Activated CD8-positive, alpha-beta memory T cell treated with anti-CD3 and anti-CD28 coated beads for 36 hours (primary cell): ENCODE data around the gene MAGI2. TPM values are rescaled to one million over a fixed set of nuclear protein-coding genes. Genes with fewer than 3 reads are reported as not detected.
"Not testable (repeated sequence)": the region's sequence is repeated elsewhere in the genome, so short reads cannot be mapped to it uniquely, and the experiment has no call there.

ENCODE experiments used
- CTCF ChIA-PET: fragments of 350-600 bp; sonication (Branson Sonifier 250); formaldehyde crosslinking; loops from one replicate; lab custom pipeline; 2021; ENCODE audit warnings: antibody characterized with exemption; lab: Charles Lee
- POLR2A ChIA-PET: fragments of 350-600 bp; sonication (Branson Sonifier 250); formaldehyde crosslinking; loops from one replicate; lab custom pipeline; 2021; ENCODE audit warnings: antibody characterized with exemption; lab: Charles Lee
- total RNA-seq, 2 experiments: library from RNA; stranded (reverse); gene quantifications; one replicate each; pipeline ENCODE4 v1.2.3, GENCODE V29; 2021

The MAGI2 gene
- total RNA-seq, 2 experiments from 2014 or later, result 0.17 to 0.30 TPM

DNA sequence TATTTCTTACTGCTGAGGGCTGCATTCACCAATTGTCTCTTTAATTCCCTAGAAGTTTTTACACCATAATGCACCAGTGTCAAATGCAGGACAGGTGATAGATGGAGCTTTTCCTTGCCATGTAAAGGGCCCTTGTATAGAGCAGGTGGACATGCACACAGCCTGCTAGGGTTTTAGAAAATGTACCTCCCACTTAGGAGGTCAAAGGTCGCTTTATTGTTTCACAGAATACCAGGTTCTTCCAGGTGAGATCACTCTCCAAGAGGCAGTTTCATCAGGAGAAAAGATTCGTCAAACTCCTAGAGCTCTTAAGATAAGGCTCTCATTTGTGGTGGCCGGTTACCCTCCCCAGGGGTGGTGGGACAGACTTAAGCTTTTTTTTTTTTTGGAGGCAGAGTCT, 1439.1 kb downstream of the MAGI2 start:
- ChIA-PET CTCF (interaction anchor here (1.2 kb wide), 1 partner anchor 14 kb away, joined by 4 read pairs; no protein-coding TSS in a partner anchor), POLR2A (no interaction called here)

DNA sequence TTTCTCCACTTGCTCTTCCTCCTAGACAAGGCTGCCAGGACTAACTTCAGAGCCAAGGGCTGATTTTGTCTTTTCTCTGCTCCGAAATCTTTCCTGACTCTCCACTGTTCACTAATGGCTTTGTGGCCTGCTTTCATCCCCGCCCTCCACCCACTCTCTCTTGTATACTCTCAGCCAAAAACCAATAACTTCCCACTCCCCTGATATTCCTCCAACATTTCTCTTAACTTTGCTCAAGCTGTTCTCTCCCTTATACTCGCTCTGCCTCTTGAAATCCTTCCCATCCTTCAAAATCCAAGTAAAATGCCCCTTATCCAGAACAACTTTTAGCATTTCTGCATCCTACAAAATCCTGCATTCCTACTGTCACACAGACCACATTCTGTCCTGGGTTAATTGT, 1440.1 kb downstream of the MAGI2 start:
- ChIA-PET CTCF (interaction anchor here (1.2 kb wide), 1 partner anchor 13 kb away, joined by 4 read pairs; no protein-coding TSS in a partner anchor), POLR2A (no interaction called here)

DNA sequence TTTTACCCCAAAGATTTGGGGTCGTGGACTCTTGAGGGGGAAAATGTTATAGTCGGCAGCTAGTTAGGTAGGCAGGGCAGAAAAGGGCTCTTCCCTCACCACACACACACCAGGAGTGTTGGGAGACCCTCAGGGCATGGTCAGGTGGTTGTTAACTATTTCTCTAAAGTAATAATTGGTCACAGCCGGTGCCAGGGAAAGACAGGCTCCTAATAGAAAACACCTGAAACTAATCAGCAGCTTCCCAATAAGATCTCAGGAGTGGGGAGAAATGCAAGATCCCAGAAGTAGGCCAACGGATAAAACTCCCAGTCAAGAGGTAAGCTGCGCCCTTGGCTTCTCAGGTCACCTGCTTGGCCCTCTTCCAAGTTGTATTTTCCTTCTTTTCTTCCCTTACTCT, 1441.8 kb downstream of the MAGI2 start:
- POLR2A ChIA-PET, result no interaction called here
- CTCF ChIA-PET, result no interaction called here

DNA sequence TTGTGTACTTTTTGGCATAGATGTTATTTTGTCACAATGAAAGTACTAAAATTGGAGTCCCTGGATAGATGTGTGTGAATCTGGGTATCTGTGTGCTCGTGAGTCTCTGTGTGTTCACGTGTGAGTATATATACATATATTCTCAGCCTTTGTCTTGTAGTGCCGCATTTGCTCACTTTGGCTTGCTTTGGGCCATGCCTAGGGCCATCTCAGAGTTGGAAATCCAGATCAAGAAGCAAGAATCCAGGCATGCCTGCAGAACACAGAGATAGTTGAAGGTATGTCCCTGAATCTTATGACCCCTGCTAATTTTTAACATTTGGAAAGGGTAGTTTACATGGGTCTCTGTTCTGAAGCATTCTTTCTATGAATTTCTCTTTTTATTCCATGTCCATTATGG, 1446.2 kb downstream of the MAGI2 start:
- ChIA-PET POLR2A (no interaction called here), CTCF (no interaction called here)

DNA sequence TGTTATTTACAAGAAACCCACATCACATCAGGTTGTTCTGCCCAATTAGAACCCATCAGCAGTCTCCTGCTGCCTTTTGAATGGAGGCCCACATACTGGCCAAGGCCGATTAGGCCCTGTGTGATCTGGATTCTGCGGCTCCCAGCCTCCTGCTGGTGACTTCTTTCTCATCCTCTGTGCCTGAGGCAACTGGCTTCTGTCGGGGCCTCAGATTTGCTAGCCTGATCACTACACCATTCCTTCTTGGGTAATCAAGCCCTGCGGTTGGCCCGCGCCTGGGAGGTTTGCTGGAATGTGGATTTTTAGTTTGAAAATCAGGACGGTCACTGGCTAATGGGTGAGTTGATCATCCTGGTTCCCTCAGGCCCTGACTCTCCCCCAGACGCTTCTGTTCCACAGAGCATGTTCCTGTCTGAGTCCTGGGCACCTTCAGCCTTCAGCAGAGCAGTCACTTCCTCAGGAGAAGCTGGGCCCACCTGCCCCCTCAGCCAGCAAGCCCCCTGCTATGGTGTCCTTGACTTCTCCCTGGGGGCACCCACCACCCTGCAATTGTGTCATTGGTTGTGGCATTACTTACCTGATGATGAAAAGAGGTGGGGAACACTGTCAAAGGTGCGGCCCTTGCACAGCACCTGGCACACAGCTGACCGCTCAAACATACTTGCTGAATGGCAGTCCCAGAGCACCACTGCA, 1447.3 kb downstream of the MAGI2 start:
- ChIA-PET POLR2A (no interaction called here), CTCF (no interaction called here)

DNA sequence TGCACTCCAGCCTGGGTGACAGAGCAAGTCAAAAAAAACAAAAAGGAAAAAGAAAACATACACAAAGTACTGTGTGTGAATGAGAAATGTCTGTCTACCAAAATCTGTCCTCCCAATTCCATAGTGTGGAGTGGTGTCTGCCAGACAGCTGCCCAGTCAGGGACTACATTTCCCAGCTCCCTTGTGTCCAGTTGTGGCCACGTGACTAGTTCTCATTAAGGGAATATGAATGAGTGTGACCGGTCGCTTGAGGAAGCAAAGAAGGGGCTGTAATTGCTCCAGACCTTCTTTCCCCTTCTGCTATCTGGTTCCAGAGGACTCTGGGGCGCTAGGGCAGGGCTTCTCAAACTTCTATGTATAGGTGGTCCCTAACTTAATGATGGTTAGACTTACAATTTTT, 1450.8 kb downstream of the MAGI2 start:
- ChIA-PET CTCF (no interaction called here), POLR2A (no interaction called here)

DNA sequence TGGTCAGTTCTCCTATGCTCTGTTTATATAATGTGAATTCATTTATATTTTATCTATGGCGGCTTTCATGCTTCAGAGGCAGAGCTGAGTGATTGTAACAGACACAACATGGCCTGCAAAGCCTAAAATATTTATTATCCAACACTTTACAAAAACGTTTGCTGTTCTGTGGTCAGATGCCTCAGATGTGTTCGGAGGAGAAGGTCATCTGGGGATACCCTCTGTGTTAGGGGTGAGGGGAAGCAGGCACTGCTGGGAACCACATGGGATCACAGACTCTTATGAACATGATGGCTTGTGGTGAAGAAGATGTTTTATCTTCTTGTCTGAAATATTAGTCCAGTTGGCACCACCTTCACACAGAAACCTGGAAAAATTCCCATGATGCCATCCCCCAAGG, 1451.4 kb downstream of the MAGI2 start:
- POLR2A ChIA-PET, result no interaction called here
- CTCF ChIA-PET, result no interaction called here

DNA sequence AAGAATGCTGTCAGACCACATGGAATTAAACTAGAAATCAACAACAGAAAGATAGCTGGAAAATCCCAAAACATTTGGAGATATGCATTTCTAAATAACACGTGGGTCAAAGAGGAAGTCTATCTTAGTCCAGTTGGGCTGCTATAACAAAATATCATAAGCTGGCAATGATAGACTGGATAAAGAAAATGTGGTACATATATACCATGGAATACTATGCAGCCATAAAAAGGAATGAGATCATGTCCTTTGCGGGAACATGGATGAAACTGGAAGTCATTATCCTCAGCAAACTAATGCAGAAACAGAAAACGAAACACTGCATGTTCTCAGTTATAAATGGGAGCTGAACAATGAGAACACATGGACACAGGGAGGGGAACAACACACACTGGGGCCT, 1454.3 kb downstream of the MAGI2 start:
- CTCF ChIA-PET, result interaction anchor here (1.8 kb wide), 1 partner anchor 15 kb away, joined by 4 read pairs; no protein-coding TSS in a partner anchor

DNA sequence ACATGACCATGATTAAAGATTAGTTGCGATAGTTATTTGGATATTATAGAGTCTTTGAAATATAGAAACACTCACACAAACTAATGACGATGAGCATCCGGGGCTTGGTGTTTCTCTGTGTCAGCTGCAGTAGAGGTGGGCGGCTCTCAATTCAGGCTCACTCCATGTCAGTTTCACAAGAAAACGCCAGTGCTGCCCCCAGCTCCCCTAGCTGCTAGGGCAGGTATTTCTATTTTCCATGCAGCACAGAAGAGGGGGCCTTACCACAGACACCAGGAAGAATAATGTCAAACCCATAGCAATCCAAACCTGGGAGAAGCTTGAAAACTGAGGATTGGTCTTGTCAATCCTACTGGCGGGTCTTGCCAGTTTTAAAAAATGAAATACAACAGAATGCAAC, 1457.8 kb downstream of the MAGI2 start:
- ChIA-PET CTCF (no interaction called here), POLR2A (no interaction called here)

More for the DNA sequence above, 1454.3 kb downstream of the MAGI2 start:
- POLR2A ChIA-PET, result not testable (repeated sequence)

DNA sequence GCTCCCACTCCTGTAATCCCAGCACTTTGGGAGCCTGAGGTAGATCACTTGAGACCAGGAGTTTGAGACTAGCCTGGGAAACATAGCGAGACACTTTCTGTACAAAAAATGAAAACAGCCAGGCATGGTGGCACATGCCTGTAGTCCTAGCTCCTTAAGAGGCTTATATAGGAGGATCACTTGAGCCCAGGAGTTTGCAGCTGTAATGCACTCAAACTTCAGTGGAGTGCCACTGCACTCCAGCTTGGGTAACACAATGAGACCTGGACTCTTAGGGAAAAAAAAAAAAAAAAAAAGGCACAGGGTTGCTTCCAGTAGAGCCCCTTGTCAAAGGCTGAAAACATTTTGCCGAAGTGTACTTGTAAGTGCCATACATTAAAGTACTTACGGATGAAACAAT, 1459.6 kb downstream of the MAGI2 start:
- ChIA-PET CTCF (no interaction called here), POLR2A (no interaction called here)

DNA sequence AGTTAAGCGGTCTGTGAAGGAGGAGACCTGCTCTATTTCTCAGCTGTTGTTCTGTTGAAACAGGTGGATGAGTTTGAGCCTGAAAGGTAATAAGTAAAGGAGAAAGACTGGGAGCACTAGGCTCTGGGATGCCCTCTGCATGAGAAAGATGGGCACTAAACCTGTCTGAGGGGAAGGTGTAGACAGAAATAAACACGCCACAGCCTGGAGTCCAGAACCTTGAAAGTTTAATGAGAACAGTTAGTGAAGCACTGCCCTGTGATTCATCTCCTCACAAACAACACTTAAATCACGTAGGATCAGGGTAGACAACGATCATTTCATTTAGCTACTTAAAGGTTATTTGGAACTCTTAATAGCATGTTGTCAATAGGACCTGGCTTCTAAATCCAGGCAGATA, 1461.8 kb downstream of the MAGI2 start:
- ChIA-PET CTCF (interaction anchor here (1.0 kb wide), 1 partner anchor 49 kb away, joined by 3 read pairs; no protein-coding TSS in a partner anchor), POLR2A (no interaction called here)

DNA sequence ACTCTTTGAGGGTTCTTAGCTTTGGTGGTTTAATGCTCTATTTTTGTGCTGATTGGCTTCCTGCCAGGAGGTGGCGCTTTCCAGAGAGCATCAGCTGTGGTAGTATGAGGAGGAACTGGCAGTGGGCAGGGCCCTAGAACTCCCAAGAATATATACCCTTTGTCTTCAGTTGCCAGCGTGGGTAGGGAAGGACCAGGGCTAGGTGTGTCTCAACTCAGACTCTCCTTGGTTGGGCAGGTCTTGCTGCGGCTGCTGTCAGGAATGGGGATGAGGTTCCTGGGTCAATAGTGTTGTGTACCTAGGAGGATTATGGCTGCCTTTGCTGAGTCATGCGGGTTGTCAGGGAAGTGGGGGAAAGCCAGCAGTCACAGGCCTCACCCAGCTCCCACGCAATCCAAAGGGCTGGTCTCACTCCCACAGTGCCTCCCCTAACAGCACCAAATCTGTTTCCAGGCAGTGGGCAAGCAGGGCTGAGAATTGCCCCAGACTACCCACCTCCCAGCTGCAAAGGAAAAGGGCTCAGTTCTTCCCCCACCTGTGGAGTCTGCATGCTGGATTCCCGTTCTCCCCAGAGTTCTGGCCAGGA, 1463.4 kb downstream of the MAGI2 start:
- POLR2A ChIA-PET, result no interaction called here
- CTCF ChIA-PET, result no interaction called here

DNA sequence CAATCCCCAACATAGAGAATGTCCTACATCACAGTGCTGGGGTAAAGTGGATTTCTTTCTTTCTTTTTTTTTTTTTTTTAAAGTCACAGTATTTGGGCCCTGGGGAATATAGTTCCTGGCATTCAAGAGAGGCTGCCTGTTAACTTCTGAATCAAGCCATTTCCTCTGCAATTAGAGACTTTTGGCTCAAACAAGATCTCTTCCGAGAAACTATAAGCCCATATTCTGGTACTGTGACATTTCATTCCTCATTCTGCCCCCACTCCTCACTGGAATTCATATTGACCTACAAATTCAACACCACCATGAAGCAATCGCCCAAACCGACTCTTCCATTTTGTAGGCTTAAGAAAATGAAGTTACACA, 1467.5 kb downstream of the MAGI2 start:
- CTCF ChIA-PET, result no interaction called here

DNA sequence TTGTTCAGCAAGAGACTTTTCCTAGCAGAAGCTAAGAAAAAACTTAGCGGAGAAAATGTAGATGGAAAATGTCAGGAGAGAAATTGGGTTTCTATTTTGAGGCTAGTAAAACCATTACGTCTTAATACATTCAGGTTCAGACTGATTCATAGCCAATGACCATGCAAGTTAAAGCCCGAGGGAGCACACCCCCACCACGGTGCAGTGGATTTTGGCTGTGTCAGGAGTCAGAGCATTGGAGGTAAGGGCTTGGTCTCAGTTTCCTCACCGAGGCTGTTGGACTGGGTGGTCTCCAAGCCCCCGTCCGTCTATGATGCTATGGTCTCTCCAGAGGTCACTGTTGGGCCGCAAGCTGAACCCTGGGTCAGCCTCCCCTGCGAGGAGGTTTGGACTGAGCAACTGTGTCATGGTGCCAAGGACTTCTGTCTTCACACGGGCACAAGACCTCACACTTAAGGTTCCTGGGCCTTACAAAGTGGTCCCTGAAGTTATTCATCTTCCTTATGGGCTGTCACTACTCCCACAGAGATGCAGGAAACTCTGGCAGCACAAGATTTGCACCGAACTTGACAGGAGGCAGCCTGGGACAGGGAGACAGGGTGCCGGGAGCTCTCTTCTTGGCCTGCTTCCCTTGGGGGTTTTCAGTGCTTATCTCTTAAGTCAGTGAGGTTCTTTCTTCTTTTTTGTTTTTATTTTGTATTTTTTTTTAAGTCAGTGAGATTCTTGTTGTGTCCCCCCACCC, 1468.1 kb downstream of the MAGI2 start:
- ChIA-PET POLR2A (no interaction called here), CTCF (no interaction called here)

More for the DNA sequence above, 1467.5 kb downstream of the MAGI2 start:
- POLR2A ChIA-PET, result no interaction called here

DNA sequence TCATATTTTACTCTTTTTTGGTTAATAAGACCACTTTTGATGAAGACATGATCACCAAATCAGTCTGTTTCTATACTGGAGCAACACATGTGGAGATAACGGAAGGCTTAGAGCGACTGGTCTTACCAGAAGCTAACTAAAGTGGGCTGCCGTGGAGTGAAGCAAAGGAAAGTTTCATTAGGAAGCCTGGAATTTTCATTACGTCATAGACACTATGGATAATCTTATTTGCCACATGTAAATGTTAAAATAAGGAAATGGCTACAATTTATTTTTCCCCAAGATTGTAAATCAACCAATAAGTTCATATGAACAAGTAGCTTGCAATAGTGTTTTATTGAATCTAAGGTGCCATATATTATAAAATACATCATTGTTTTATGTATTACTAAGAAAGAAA, 1469.5 kb downstream of the MAGI2 start:
- ChIA-PET CTCF (no interaction called here), POLR2A (no interaction called here)

DNA sequence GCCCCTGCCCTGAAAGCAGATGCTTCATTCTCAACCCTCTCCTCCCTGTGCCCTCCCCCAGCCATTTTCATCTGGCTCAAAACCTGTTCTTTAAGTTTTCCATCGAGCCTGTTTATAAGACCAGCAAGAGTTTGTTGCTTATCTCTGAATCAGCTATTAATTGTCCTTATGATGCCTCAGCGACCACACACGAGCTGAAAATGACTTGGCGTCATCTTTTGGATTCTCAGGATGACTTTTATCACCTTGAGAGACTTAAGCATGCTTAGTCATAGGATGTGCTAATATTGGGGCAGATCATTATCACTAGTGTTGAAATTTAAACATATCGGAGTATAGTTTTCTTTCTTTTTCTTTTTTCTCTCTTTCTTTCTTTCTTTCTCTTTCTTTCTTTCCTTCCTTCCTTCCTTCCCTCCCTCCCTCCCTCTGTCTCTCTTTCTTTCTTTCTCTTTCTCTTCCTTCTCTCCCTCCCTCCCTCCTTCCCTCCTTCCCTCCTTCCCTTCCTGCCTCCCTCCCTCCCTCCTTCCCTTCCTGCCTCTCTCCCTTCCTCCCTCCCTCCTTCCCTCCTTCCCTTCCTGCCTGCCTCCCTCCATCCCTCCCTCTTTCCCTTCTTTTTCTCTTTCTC, 1470.4 kb downstream of the MAGI2 start:
- POLR2A ChIA-PET, result no interaction called here
- CTCF ChIA-PET, result interaction anchor here (0.7 kb wide), 1 partner anchor 180 kb away, joined by 3 read pairs; no protein-coding TSS in a partner anchor

DNA sequence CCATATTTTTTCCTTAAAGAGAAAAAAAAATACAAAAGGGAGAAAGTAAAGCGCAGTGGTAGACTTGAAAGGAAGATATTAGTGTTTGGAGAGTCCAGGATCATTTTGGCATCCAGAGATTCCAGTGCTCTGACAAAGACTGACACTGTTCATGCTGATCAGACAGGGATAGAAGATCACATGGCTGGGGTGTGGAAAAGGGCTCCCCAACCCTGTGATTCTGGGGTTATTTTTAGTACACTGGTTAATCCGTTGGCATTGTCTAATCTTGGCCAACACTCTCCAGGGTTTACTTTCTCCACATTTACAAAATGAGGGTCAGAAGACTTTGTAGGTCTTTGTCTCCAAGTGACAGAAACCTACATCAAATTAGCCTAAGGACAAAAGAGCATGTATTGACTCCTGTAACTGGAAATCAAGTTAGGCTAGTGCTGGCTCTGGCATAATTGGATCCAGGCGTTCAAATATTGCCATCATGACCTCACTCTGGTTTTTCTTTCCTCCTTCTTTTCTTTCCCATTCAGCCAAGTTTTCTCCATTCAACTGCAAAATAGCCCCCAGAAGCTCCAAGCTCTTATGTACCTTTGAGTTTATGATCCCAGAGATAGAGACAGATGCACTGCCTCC, 1473.3 kb downstream of the MAGI2 start:
- ChIA-PET POLR2A (no interaction called here), CTCF (no interaction called here)

DNA sequence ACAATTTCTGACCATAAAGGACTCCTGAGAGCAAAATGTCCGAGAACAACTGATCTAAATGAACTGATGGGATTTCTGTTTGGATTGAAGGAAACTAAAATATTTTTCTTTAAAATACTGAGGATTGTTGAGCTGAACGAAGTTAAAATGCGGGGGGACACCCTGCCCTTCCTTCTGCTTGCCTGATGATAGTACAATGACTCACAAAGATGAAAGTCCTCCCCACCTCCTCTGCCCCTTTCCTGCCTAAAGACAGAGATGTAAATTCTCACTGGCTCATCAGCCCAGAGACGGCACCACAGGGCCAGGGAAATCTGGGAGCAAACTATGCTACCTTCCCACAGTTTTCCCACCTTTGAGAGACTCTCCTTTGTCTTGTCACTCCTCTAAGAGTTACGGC, 1474.2 kb downstream of the MAGI2 start:
- ChIA-PET CTCF (interaction anchor here (0.7 kb wide), 1 partner anchor 285 kb away, joined by 4 read pairs; no protein-coding TSS in a partner anchor), POLR2A (no interaction called here)

DNA sequence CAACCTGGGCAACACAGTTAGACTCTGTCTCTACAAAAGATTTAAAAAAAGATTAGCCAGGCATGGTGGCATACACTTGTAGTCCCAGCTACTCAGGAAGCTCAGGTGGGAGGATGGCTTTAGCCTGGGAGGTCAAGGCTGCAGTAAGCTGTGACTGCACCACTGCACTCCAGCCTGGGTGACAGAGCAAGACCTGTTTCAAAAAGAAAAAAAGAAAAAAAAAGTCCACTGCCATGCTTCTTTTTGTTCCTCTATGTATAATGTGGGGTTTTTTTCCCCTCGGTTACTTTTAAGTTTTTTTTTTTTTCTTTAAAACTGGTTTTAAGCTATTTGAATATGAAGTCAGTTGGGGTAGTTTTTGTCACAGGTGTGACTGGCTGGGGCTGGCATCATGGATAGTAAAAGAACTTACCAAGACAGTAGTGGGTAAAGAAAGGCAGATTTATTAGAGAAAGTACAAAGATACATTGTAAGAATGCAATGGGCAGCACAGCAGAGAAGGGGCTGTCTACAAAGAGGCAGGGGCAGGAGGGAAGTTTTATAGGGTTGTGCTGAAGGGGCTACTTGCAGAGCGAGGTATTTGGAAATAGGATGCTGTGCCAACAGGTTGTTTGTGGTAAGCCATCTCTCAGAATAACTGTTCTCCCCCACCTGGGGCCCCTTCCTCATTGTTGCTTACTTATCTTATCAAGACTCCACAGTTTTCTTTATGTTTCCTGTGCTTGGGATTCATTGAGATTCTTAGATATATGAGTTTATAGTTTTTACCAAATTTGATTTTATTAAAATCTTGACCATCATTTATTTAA, 1477.6 kb downstream of the MAGI2 start:
- ChIA-PET POLR2A (no interaction called here), CTCF (no interaction called here)
